Gastrocnemius medialis (tissue), 4 donors: ENCODE results near the gene RASSF8. TPM values are rescaled to one million over a fixed set of nuclear protein-coding genes. Genes with fewer than 3 reads are reported as not detected.

Experiments
- ATAC-seq, 2 donors: fragments of 150-250 bp; one replicate each; pipeline ENCODE4 v1.9.1; 2016
- DNase-seq, 2 donors: peaks; one replicate each; pipeline ENCODE4 v3.0.0-alpha.2; 2019
- H3K27ac ChIP-seq, 4 donors: fragments of 200-600 bp; sonication (generic); 1 replicate in 1 of 4; 2 replicates in 3 of 4; pipeline ENCODE4 v1.5.1; 2016 to 2018; ENCODE audit warnings: mild to moderate bottlenecking in 2 of 4, moderate library complexity in 1 of 4
- H3K27me3 ChIP-seq, 3 donors: fragments of 200-600 bp; sonication (generic) in 2 of 3; 1 replicate in 1 of 3; 2 replicates in 2 of 3; pipeline versions ENCODE4 v1.5.1 to v1.6.0; 2016 to 2019; ENCODE audit warnings: mild to moderate bottlenecking in 1 of 3, moderate library complexity in 1 of 3
- H3K36me3 ChIP-seq, 2 donors: fragments of 200-600 bp; sonication (generic) in 1 of 2; one replicate each; pipeline ENCODE4 v1.5.1; 2017 to 2018
- H3K4me1 ChIP-seq, 2 donors: fragments of 200-600 bp; sonication (generic) in 1 of 2; one replicate each; pipeline ENCODE4 v1.5.1; 2016 to 2017; ENCODE audit warnings: mild to moderate bottlenecking in 2 of 2
- H3K4me3 ChIP-seq, 4 donors: fragments of 200-600 bp; sonication (generic) in 3 of 4; 1 replicate in 1 of 4; 2 replicates in 3 of 4; pipeline ENCODE4 v1.5.1; 2016 to 2019; ENCODE audit warnings: mild to moderate bottlenecking in 2 of 4
- H3K9me3 ChIP-seq, 3 donors: fragments of 200-600 bp; sonication (generic) in 2 of 3; 1 replicate in 1 of 3; 2 replicates in 2 of 3; pipeline ENCODE4 v1.5.1; 2016 to 2019
- POLR2A ChIP-seq, 2 donors: fragments of 450-650 bp; IDR thresholded peaks; one replicate each; pipeline ENCODE4 v1.6.1; 2017; ENCODE audit warnings: antibody characterized with exemption in 2 of 2, mild to moderate bottlenecking in 2 of 2, moderate library complexity in 2 of 2
- in situ Hi-C, 4 donors: fragments of 200-750 bp; cut with MboI; loops; one replicate each; pipeline versions ENCODE4 v1.15.0 to v1.8.0; 2017; ENCODE audit warnings: low sequenced_read_pairs in 4 of 4
- intact Hi-C: fragments of 100-400 bp; cut with DNase I; formaldehyde crosslinking; loops from one replicate; pipeline ENCODE4 v1.15.1; 2023; ENCODE audit warnings: low total_unique reads
- total RNA-seq, 4 donors: library from RNA; depleted of rRNA; stranded (reverse); fragments of >200 nt; gene quantifications; one replicate each; pipeline versions ENCODE4 v1.1.0 to v1.2.3, GENCODE V29; 2016
- TF ChIP-seq, protein P1 (sequence below), 5 experiments: fragments of 450-650 bp in 3 of 5; fragments of 200-600 bp in 2 of 5; sonication (generic) in 2 of 5; IDR thresholded peaks in 4 of 5; conservative IDR thresholded peaks in 1 of 5; 1 replicate in 4 of 5; 2 replicates in 1 of 5; pipeline ENCODE4 v1.5.1; 2016 to 2019; ENCODE audit warnings: antibody characterized with exemption in 5 of 5, mild to moderate bottlenecking in 3 of 5, moderate library complexity in 3 of 5

Gene RASSF8
- total RNA-seq, 4 donors from 2014 or later, result 23.6 to 36.8 (median 28.0) TPM

DNA sequence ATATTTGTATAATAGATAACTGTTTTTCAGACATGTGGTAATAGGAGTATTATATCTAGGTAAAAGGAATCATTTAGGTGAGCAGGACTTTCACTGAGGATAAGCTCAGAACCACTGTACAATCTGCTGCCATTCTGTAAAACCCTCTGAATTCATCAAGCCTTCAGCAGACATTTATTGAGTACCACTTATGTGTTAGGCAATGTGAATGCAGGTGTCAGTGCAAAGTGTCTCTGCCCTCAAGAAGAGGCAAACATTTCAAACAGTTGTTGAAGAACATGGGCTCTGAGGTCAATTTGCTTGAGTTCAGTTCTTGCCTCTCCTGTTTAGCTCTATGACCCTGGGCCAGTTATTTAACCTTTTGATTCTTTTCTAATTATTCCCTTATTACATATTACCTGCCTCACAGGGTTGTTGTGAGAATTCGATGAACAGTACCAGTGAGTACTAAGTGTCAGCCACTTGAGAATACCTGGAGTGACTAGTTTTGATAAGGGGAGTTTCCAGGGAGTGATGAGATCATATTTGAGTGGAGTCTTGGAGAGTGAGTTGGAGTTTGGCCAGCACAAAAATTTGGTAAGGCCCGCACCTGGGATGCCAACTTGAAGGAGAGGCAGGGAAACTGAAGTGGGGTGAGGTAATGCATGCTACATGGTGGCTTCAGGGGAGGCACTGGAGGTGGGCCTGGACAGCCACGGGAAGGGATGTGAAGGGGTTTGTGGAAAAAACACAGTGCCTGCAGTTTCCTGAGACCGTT lies 33.7 kb downstream of the RASSF8 start:
- no peak overlapping the region for H3K27ac ChIP-seq
- TF ChIP-seq, protein P1, sequence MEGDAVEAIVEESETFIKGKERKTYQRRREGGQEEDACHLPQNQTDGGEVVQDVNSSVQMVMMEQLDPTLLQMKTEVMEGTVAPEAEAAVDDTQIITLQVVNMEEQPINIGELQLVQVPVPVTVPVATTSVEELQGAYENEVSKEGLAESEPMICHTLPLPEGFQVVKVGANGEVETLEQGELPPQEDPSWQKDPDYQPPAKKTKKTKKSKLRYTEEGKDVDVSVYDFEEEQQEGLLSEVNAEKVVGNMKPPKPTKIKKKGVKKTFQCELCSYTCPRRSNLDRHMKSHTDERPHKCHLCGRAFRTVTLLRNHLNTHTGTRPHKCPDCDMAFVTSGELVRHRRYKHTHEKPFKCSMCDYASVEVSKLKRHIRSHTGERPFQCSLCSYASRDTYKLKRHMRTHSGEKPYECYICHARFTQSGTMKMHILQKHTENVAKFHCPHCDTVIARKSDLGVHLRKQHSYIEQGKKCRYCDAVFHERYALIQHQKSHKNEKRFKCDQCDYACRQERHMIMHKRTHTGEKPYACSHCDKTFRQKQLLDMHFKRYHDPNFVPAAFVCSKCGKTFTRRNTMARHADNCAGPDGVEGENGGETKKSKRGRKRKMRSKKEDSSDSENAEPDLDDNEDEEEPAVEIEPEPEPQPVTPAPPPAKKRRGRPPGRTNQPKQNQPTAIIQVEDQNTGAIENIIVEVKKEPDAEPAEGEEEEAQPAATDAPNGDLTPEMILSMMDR (IDR thresholded peaks at IDR 0.05 in 4 of 5, conservative IDR thresholded peaks at IDR 0.05 in 1 of 5), result no peak
- no peak for TF ChIP-seq POLR2A (IDR thresholded peaks at IDR 0.05)
- H3K9me3 ChIP-seq, result no peaks in the 10 kb centered on the region
- intact Hi-C loops, result no loop called here
- peaks cover 59 to 67% of the 10 kb centered on the region in 2 donors for H3K4me1 ChIP-seq
- H3K4me3 ChIP-seq, result no peak overlapping the region
- in situ Hi-C loops, result no loop called here
- DNase-seq (no peak), ATAC-seq (no peak)
- H3K27me3 ChIP-seq, result no peaks in the 10 kb centered on the region
- no peaks in the 10 kb centered on the region for H3K36me3 ChIP-seq

DNA sequence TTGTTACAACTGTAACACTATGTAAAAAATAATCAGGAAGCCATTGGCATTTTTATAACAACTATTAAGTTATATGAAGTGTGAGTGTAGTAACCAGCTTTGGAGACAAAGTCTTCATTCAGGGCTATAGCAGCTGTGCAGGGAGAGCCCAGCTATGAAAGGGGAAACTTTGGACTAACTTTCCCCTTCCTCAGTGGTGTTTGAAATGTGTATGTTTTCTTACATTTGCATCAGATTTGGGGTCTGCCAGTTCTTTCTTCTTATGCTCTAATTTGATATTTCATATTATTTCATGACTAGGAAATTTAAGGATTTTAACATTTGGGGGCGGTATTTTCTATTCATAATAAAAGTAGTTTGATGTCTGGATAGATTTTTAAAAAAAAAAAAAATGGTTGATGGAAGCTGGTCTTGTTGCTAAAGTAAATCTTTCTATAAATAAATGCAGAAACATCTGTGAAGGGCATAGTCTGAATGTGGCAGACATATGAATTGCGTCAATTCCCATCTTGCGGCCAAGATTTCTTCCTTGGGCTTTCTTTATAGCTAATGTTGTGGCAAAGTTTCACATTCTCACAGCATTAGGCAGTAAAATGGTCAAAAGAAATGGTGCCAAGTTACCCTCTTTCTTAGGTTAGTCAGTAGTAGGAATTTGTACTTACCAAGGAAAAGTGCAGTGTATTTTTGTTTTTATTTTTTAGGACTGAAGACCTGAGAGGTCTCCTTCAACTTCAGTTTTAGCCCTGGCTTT lies 35.6 kb downstream of the RASSF8 start:
- H3K27ac ChIP-seq, result peak overlapping the region; percentile 6 to 39 (median 20)
- intact Hi-C loops, result no loop called here
- no peak for TF ChIP-seq POLR2A (IDR thresholded peaks at IDR 0.05)
- TF ChIP-seq, protein P1 (IDR thresholded peaks at IDR 0.05 in 4 of 5, conservative IDR thresholded peaks at IDR 0.05 in 1 of 5), result no peak

DNA sequence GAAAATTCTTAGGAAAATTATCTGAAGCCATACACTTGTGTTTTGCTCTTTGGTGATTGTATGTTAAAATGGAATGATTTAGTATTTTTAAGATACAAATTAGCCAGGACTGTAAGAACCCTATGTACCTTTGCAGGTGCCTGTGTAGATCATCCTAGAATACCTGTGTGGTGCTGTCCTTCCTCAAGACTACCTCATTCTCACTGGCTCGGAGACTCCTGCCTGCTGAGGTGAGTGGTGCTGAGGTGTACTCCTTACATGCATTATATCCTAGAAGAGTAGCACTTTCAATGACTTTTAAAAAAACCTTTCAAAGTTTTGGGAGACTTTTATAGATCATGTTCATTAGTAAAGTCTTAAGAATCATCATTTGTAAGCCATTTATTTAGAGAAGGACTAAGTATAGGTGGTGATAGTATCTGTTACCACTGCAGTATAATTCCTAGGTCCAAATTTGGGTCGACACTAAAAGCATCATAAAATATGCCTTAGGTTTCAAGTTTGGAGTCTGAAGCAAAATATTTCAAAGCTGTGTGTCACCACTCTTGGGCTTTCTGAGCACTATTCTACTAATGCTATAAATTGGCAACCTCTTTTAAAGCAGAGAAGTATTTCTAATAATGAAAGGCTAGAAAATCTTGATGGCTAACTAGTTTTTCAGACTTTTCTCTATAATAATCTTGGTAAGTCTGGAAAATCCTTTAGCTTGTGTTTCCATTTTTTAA lies 36.6 kb downstream of the RASSF8 start:
- no peak for DNase-seq
- Histone ChIP-seq H3K36me3 (no peaks in the 10 kb centered on the region), H3K4me1 (peaks cover 57 to 63% of the 10 kb centered on the region in 2 donors), H3K4me3 (no peak overlapping the region), H3K27ac (peak overlapping the region in 1 of 4 donors; percentile 31), H3K27me3 (no peaks in the 10 kb centered on the region), H3K9me3 (no peaks in the 10 kb centered on the region)
- no peak for TF ChIP-seq POLR2A (IDR thresholded peaks at IDR 0.05)
- TF ChIP-seq, protein P1 (IDR thresholded peaks at IDR 0.05 in 4 of 5, conservative IDR thresholded peaks at IDR 0.05 in 1 of 5), result no peak
- ATAC-seq, result no peak
- intact Hi-C loops, result no loop called here
- in situ Hi-C loops, result no loop called here

More for the DNA sequence above, 35.6 kb downstream of the RASSF8 start:
- Histone ChIP-seq H3K4me3 (no peak overlapping the region), H3K36me3 (no peaks in the 10 kb centered on the region), H3K4me1 (peaks cover 59 to 63% of the 10 kb centered on the region in 2 donors), H3K9me3 (no peaks in the 10 kb centered on the region), H3K27me3 (no peaks in the 10 kb centered on the region)
- in situ Hi-C loops, result no loop called here
- no peak for DNase-seq
- ATAC-seq, result peak in 1 of 2 donors; percentile 55

DNA sequence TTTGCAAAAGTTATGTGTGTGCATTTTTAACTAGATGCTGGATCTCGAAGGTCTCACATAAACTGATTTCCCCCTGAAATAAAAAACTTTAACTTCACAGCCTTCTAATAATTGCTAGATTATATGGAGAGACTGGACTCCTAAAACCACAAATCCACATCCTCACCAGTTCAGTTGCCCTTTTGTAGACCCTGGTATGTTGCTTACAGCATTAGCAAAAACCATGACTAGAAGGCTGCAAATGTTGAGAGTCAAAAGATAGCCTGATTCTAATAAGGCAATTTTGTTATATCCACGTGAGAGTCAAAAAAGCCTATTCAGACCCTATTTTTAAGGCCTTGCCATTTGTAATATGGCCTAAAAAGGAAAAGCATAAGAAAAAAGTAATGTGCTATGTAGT lies 37.4 kb downstream of the RASSF8 start:
- H3K27me3 ChIP-seq, result no peaks in the 10 kb centered on the region
- no peak for DNase-seq
- no peak overlapping the region for H3K27ac ChIP-seq
- TF ChIP-seq, protein P1 (IDR thresholded peaks at IDR 0.05 in 4 of 5, conservative IDR thresholded peaks at IDR 0.05 in 1 of 5), result no peak
- TF ChIP-seq POLR2A (IDR thresholded peaks at IDR 0.05), result no peak
- peaks cover 57 to 59% of the 10 kb centered on the region in 2 donors for H3K4me1 ChIP-seq
- H3K36me3 ChIP-seq, result no peaks in the 10 kb centered on the region
- H3K4me3 ChIP-seq, result no peak overlapping the region
- ATAC-seq, result no peak
- H3K9me3 ChIP-seq, result no peaks in the 10 kb centered on the region
- in situ Hi-C loops, result no loop called here
- intact Hi-C loops, result no loop called here
